ENCODE results near the gene ITGAD.
"Not testable (repeated sequence)": the region's sequence is repeated elsewhere in the genome, so short reads cannot be mapped to it uniquely, and the experiment has no call there.

- TF ChIP-seq CTCF, POLR2A (IDR thresholded peaks at IDR 0.05): not testable (repeated sequence)
Measured at GRCh38 chr16:31439023-31439422, 45.9 kb downstream of the ITGAD start.

All from heart left ventricle (tissue), 13 donors.